Measurements from ENCODE around the gene ISCA2.
A peak's percentile ranks its signal among the peaks of the same experiment; 100 is the strongest.
"Not testable (repeated sequence)": the region's sequence is repeated elsewhere in the genome, so short reads cannot be mapped to it uniquely, and the experiment has no call there.

Gene ISCA2, protein sequence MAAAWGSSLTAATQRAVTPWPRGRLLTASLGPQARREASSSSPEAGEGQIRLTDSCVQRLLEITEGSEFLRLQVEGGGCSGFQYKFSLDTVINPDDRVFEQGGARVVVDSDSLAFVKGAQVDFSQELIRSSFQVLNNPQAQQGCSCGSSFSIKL

DNA sequence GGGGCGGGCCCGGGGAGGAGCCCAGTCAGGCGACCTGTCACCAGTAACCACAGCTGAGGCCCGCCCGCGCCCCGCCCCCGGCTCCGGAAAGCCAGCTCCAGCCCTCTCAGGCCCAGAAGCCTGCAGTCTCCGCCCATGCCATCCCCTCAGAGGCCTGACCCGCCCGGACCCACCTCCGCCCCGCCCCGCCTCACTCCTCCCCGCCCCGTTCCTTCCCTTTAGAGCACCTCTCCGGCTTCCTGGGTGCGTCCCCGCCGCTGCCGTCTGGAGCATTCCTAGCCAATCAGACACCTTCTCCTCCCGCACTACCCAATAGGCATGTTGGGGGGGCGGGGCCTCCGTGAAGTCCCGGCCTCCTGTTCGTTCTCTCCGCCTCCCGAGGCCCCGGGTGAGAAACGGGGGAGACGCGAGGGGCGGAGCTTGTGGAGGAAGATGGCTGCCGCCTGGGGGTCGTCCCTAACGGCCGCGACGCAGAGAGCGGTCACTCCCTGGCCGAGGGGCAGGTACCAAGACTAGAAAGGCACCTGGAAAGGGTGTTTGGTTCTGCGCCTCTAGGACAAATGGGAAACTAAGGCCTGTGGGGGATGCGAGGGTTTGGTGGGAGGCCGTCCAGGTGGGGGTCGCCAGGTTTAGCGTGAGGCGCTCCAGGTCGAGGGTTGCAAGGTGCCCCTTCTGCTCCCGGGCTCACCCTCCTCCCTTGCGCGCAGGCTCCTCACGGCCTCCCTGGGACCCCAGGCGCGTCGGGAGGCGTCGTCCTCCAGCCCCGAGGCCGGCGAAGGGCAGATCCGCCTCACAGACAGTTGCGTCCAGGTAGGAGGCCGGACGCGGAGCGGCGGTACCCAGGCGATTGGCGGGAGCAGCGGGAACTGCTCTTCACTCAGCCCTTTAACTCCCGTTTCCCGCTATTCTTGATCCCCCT lies at the start of gene ISCA2:
ISCA2 (plus strand) TSS at position 423 of the 919 bp plus-strand sequence; CDS start at position 433, 10 bp downstream.
- DNase-seq: peak; percentile 100

- peak; percentile 7 for DNase-seq
Measured at GRCh38 chr14:74444866-74445265, 48.7 kb upstream of the ISCA2 start.

DNA sequence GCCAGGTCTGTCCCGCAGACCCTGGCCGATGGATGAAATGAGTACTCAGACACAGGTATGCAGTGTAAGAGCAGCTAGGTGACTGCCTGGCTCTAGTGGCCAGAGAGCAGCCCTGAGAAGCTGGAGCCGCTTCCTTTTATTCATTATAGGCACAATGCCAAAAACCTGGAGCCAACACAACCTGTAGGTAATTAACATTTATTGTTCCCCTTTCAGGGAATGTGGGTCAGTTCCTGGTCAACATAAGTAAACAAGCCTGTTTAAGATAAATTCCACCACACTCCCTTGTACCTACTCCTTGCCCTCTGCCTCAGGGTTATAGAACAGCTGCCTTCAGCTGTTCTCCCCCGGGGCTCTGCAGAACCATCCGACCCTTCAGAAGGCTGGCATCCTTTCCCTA lies 39.2 kb upstream of the ISCA2 start:
- not testable (repeated sequence) for DNase-seq

DNA sequence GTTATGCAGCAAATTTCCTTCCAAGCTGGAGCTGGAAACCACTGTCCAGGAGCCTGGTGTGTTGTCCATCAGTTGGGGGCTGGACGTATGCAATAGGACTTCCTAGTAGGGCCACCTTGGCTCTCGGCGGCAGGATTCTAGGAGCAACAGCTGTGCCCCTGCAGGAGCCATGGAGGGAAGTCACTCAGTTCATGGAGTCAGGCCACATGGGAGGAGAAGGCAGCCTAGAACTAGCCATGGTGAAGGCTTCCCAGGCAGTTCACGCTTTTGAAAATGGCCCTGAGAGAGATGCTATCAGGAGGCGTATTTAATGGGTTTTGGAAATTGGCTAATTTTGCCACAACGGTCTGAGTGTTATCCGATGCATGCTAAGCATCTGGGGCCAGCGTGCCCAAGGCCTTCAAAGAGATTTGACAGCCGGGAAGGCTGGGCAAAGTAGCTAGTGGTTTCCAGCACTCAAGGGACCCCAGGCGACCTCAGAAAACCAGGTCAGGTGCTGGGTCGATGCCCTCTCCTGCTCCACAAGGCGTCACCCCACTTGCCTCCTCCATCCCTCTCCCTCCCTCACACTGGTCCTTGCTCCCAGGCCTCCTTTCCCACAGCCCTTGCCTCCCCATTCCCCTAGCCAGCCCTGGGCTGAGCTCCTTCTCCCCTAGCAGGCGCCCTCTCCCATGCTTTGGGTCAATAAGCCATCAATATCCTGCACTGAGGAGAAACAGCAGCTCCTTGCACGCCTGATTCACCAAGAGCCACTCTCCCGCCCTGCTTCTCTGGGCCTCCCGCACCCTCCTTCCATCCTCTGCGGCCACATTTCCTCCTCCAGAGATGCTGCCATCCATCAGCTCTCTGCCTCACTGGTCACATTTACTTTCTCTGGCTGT lies 36.6 kb upstream of the ISCA2 start:
- no peak for DNase-seq

GRCh38 chr14:74457565-74457895 lies 36.0 kb upstream of the ISCA2 start:
- peak; percentile 47 for DNase-seq

DNA sequence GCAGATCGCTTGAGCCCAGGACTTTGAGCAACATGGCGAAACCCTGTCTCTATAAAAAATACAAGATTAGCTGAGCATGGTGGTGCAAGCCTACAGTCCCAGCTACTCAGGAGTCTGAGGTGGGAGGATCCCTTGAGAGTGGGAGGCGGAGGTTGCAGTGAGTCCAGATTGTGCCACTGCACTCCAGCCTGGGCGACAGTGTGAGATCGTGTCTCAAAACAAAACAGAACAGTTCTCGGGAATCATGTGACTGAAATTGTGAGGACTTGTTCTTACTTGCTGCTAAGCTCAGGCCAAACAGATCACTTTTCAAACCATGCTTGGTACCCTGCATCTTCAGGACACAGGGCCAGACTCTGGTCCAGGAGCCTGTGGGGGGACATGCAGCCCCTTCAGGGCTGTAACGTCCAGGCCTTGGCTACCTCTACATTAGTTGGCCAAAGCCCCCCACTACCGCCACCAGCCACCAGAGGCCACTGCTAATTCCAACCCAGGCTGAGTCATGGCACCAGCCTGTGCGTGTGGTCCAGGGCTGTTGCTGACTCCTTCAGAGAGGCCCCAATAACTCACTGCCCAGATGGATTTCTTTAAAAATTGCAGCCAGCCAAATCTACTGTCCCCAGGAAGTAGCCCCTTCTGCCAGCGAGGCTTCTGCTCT lies 34.1 kb upstream of the ISCA2 start:
- DNase-seq: peak; percentile 34

DNA sequence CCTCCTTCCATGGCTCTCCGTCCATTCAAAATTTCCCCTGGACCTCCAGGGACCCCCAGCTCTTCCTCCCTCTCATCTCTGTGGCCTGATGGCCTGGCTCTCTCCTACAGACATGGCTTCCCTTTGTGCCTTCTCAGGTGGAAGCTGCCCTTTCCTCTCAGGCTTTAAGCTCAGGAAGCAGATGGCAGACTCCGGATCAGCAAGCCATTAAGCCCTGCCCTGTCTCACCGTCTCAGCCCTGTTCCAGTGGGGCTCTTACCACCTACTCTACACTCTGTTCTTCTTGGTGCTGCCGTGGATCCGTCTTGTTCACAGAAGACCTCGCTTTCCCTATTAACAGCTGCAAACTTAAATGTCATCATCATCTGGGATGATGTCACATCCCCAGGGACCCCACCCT lies 33.6 kb upstream of the ISCA2 start:
- DNase-seq: peak; percentile 48

DNA sequence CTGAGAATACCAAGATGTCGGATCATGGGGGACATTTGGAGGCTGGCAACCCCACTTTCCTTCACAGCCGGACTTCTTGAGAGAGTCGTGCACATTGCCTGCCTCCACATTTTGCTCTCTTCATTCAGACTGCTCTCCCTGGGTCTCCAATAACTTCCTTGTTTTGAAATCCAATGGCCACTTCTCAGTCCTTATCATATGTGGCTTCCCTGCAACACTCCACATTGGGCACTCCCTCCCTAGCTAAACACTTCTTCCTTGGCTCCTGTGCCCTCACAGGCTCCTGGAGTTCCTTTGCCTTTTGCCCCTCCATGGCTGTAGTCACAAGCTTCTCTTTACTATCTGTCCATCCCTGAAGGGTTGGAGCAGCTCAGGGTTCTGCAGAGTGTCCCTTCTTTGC lies 30.6 kb upstream of the ISCA2 start:
- DNase-seq: no peak

DNA sequence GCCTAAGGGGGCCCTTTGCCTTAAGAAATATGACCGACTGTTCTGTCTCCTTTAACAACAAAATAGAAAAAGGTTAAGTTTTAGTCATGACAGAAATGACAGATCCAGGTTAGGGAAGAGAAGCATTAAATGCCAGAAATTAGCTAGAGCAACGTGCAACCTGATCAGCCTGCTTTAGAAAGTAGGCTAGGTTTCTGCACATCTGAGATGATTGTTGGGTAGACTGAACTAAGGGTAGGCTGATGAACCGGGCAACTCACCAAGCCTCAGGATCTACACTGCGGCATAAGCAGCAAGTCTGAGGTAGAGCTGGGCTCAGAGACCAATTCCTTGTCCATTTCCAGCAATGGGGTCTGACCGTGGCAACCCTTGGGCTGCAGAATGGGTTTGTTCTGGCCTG lies 29.9 kb upstream of the ISCA2 start:
- no peak for DNase-seq

- DNase-seq: no peak
Measured at GRCh38 chr14:74464785-74465184, 28.8 kb upstream of the ISCA2 start.

DNA sequence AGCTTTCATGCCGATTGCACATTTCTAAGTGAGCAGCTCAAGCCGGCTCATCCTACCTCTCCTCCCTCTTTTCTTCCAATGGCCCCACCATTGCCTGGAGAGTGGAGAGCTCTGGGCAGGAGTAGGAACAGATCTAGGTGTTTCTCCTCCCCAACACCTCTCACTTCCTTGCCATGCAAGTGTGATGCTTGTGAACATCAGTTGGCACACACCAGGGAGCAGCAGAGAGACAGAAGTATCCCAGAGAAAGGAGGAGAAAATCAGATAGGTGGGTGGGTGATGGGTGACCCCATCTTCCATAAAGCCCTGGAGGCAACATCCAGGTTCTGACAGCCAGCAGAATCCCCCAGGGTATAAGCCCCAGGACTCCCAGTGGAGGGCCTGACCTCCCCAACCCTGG lies 28.2 kb upstream of the ISCA2 start:
- DNase-seq: no peak

GRCh38 chr14:74468513-74468912 lies 25.1 kb upstream of the ISCA2 start:
- no peak for DNase-seq

- no peak for DNase-seq
Measured at GRCh38 chr14:74469548-74470518, 23.7 kb upstream of the ISCA2 start.

GRCh38 chr14:74472601-74473000 lies 21.0 kb upstream of the ISCA2 start:
- DNase-seq: no peak

DNA sequence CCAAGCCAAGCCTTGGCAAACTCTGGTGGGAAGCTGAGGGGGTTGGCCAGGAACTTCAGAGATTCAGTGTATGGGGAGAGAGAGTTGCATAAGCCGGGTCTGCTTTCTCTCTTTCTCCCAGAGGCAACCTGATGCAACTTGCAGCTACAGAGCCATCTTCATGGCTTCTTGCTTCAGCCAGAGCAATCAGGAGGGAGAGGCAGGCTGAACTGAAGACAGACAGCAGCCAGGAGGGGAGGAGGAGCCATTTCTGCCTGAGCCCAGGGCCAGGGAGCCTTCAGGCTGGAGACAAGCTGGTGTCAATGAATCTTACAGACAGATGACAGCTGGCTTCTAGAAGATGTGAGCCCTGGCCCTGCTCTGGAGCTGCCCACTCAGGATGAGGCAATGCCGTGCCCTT lies 19.2 kb upstream of the ISCA2 start:
- peak; percentile 41 for DNase-seq

DNA sequence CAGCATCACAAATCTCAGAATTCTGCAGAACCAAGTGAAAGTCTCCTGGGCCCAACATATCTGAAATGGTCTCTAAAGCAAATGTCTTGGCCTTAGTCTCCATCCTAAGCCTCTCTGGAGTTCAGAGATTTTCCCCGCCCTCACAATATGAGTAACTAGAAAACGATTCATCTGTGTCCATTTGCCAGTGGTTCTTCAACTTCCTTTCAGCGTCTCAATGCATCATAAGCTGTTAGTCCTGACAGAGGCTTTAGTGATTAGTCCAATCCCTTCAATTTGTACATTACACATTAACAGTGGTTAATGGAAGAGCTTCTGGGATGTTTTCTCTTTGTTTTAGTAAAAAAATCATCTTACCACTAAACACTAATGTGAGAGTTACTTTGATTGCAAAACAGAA lies 17.9 kb upstream of the ISCA2 start:
- DNase-seq: no peak

GRCh38 chr14:74476107-74476506 lies 17.5 kb upstream of the ISCA2 start:
- DNase-seq: no peak

- no peak for DNase-seq
Measured at GRCh38 chr14:74476607-74477006, 17.0 kb upstream of the ISCA2 start.

- DNase-seq: peak; percentile 61
Measured at GRCh38 chr14:74478996-74479635, 14.4 kb upstream of the ISCA2 start.

DNA sequence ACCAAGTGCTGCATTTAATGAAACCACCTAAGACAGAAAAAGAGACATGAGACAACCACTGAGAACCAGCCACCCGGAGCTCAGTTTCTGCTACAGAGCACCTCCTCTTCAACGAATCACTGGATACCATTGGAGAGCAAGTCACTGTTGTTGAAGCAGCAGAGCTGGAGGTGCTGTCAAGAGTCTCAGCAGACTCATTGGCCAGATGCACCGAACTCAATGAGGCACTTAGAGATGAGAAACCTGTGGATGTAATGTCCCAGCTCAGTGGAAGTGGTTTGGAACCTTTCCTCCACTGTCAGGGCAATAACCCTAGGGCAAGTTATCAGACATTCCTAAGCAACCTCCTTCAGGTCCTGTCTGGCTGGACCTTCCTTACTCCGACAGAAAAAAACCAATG lies 13.5 kb upstream of the ISCA2 start:
- DNase-seq: no peak

GRCh38 chr14:74482571-74482970 lies 11.0 kb upstream of the ISCA2 start:
- no peak for DNase-seq
